GM20431 (cell line): Measurements from ENCODE around the gene SCN3A.

Experiments used
- in situ Hi-C: fragments of 300-500 bp; cut with MseI, MboI; formaldehyde crosslinking; loops from one replicate; pipeline ENCODE4 v1.15.0; 2020; ENCODE audit warnings: low sequenced_read_pairs; ENCODE audit not compliant: unreplicated experiment

The SCN3A gene

DNA sequence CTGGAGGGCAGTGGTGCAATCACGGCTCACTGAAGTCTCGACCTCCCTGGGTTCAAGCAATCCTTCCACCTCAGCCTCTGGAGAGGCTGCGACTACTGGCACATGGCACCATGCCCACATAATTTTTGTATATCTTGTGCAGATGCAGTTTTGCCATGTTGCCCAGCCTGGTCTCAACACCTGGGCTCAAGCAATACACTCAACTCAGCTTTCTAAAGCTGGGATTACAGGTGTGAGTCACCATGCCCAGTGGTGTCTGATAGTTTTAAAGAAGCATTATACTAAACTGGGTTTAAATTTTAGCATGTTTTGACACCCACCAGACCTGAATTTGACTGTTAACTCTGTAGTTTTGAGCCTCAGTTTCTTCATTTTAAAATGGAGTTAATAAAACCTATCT lies 139.1 kb downstream of the SCN3A start:
- in situ Hi-C loops = no loop called here

DNA sequence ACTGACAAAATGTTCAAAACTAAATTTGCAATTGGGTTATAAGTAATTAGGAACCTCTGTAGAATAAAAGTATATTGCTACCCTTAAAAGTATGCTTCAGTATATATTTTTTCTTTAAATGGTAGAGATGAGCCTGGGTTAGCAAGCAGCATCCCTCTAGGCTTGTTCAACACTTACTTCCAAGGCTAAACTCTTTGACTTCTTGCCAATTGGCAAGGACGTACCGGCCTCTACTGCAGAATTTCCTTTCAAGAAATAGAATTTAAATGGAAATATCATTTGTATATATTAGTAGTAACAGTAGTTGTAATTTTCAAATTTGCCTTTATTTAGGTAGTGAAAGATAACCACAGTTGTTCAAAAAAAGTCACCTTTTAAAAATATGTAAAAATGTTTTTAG lies 143.4 kb downstream of the SCN3A start:
- in situ Hi-C loops = no loop called here

DNA sequence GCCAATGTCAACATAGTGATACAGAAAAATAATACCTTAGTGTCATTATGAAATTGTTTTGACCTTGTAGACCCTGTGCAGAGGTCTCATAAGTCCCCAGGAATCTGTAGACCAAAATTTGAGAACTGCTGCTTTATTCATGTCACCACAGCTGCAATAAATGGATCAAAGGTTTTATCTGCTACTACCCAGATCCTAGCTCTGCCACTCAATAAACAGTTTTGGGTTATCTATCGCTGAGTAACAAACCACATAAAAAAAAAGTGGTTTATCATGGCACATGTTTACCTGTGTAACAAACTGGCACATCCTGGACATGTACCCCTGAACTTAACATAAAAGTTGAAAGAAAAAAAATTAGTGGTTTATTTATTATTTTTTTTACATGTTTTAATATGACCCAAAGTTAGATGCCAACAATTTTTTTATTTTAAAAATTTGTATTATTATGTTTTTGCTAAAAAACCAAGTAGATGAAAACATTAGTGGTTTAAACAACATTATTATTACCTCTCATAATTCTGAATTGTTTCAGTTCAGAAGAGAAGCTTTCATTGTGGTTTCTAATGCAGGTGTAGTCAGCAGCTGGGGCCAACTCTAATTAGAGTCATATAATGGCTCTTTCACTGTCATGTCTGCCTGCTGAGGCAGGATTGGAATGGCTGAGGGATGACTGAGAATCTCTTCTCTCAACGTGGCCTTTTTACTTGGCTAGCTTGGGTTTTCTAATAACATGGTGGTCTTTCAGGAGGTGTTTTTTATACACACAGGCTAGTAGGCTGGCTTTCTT lies 145.2 kb downstream of the SCN3A start:
- in situ Hi-C loops = no loop called here

DNA sequence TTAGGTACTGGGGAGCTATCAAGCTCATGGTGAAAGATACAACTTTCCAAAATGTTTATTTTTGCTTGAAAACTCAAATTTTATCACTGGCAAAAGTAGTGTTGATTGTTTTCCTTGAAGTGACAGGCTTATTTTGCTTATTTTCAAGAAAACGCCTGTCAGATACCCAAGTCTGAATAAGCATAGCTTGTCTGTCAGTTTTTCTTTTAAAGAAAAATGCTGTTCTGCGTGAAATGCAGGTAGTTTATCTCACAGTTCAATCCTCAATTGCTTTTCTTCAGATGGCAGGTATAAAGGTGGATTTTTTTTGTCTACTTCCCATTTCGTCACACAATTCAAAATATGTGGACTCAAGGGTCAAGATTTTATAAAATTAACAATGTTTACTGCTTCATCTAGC lies 145.9 kb downstream of the SCN3A start:
- in situ Hi-C loops = no loop called here

DNA sequence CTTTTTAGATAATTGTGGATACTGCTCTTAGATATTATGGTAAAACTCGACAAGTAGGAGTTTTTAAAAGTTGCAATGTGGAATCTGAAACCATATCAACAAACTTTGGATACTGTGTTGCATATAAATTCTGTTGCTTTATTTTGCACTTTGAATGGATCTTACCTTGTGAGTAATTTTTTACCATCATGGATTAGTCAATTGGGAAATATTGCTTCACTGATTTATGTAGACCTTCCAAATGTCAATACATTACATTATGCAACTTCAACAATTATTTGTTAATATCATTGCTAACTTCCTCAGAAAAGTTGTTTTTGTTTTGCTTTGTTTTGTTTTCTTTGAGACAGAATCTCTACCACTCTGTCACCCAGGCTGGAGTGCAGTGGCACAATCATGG lies 146.5 kb downstream of the SCN3A start:
- in situ Hi-C loops = no loop called here

GRCh38 chr2:165056564-165056963 lies 147.3 kb downstream of the SCN3A start:
- in situ Hi-C loops = no loop called here

- in situ Hi-C loops = no loop called here
Observed at GRCh38 chr2:165055082-165055851, 148.6 kb downstream of the SCN3A start.

- in situ Hi-C loops = no loop called here
Observed at GRCh38 chr2:165054652-165055051, 149.2 kb downstream of the SCN3A start.

DNA sequence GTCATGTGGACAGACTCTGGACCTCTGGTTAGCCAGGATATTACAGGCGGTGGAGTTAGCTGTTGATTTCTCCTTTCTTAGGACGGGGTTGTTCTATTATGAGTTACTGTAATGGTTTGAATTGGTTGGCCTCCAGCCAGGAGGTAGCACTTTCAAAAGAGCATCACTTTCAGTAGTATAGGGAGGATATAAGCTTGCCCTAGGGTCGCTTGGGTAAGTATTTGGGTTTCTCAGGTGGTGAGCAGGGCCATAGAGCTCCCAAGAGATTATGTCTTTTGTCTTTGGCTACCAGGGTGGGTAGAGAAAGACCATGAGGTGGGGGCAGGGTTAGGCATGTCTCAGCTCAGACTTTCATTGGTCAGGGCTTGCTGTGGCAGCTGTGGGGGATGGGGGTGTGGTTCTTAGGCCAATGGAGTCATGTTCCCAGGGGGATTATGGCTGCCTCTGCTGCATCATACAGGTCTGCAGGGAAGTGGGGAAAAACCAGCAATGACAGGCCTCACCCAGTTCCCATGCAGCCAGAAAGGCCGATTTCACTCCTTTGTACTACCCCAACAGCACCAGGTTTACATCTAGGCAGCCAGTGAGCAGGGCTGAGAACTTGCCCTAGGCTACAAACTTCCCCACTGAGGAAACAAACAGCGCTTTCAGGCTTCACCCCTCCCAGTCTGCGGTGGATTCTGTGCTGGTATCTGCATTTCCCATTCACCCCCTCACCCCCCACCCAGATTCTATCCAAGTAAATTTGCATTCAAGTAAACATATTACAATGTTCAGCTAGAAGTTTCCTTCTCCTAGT lies 159.1 kb downstream of the SCN3A start:
- in situ Hi-C loops = no loop called here
